GM23248 (cell line): ENCODE data around the gene CD151.

Source experiments
- EZH2 ChIP-seq: fragments of 200-600 bp; sonication (generic); IDR thresholded peaks from 2 replicates; pipeline ENCODE4 v1.6.1; 2018; ENCODE audit warnings: antibody characterized with exemption, mild to moderate bottlenecking; ENCODE audit not compliant: insufficient read depth, poor library complexity, severe bottlenecking
- EZH2phosphoT487 ChIP-seq: fragments of 200-600 bp; sonication (generic); IDR thresholded peaks from 2 replicates; pipeline ENCODE4 v1.6.1; 2018; ENCODE audit warnings: antibody characterized with exemption, moderate library complexity, mild to moderate bottlenecking, low read depth; ENCODE audit not compliant: insufficient read depth

- TF ChIP-seq EZH2 (no peak), EZH2phosphoT487 (no peak)
Measured at GRCh38 chr11:797296-798092, 35.3 kb upstream of the CD151 start.
